Suprapubic skin (tissue), 4 donors: ENCODE measurements around the gene MEIOSIN. TPM values are rescaled to one million over a fixed set of nuclear protein-coding genes. Genes with fewer than 3 reads are reported as not detected.
"Not testable (repeated sequence)": the region's sequence is repeated elsewhere in the genome, so short reads cannot be mapped to it uniquely, and the experiment has no call there.

Source experiments
- DNase-seq, 2 donors: peaks; one replicate each; pipeline ENCODE4 v3.0.0-alpha.2; 2019; ENCODE audit warnings: low spot score in 2 of 2
- H3K27ac ChIP-seq: fragments of 200-600 bp; sonication (generic); one replicate; pipeline ENCODE4 v1.5.1; 2019
- H3K27me3 ChIP-seq: fragments of 200-600 bp; sonication (generic); one replicate; pipeline ENCODE4 v1.5.1; 2019
- H3K36me3 ChIP-seq: fragments of 200-600 bp; sonication (generic); one replicate; pipeline ENCODE4 v1.5.1; 2019
- H3K4me1 ChIP-seq: fragments of 200-600 bp; sonication (generic); one replicate; pipeline ENCODE4 v1.5.1; 2019
- H3K4me3 ChIP-seq: fragments of 200-600 bp; sonication (generic); one replicate; pipeline ENCODE4 v1.5.1; 2019; ENCODE audit warnings: mild to moderate bottlenecking
- H3K9me3 ChIP-seq: fragments of 200-600 bp; sonication (generic); one replicate; pipeline ENCODE4 v1.5.1; 2019
- EP300 ChIP-seq: sonication (generic); formaldehyde crosslinking; IDR thresholded peaks from one replicate; pipeline ENCODE4 v1.6.1; 2017; ENCODE audit warnings: antibody characterized with exemption
- POLR2A ChIP-seq, 2 donors: fragments of 450-650 bp; IDR thresholded peaks; one replicate each; pipeline ENCODE4 v1.6.1; 2017; ENCODE audit warnings: antibody characterized with exemption in 2 of 2, mild to moderate bottlenecking in 2 of 2, moderate library complexity in 2 of 2
- POLR2AphosphoS5 ChIP-seq, 3 donors: sonication (generic); formaldehyde crosslinking; IDR thresholded peaks; one replicate each; pipeline ENCODE4 v1.6.1; 2017; ENCODE audit warnings: antibody characterized with exemption in 3 of 3
- WGBS: methylation state at CpG from one replicate; pipeline ENCODE4 v1.1.5; 2018; 5-methylcytosine and 5-hydroxymethylcytosine counted together
- total RNA-seq, 4 donors: library from RNA; depleted of rRNA; stranded (reverse); fragments of >200 nt; gene quantifications; one replicate each; pipeline ENCODE4 v1.1.0, GENCODE V29; 2016
- TF ChIP-seq, protein P1 (sequence below), 2 donors: fragments of 200-600 bp in 1 of 2; fragments of 450-650 bp in 1 of 2; sonication (generic) in 1 of 2; IDR thresholded peaks; one replicate each; pipeline ENCODE4 v1.5.1; 2016 to 2019; ENCODE audit warnings: antibody characterized with exemption in 2 of 2, mild to moderate bottlenecking in 1 of 2, moderate library complexity in 1 of 2

The MEIOSIN gene
- total RNA-seq, 4 donors from 2014 or later = not detected

- H3K27me3 ChIP-seq = no peaks in the 10 kb centered on the region
- H3K4me3 ChIP-seq = no peak overlapping the region
- H3K27ac ChIP-seq = no peak overlapping the region
- no peak for TF ChIP-seq POLR2AphosphoS5 (IDR thresholded peaks at IDR 0.05)
- TF ChIP-seq, protein P1, sequence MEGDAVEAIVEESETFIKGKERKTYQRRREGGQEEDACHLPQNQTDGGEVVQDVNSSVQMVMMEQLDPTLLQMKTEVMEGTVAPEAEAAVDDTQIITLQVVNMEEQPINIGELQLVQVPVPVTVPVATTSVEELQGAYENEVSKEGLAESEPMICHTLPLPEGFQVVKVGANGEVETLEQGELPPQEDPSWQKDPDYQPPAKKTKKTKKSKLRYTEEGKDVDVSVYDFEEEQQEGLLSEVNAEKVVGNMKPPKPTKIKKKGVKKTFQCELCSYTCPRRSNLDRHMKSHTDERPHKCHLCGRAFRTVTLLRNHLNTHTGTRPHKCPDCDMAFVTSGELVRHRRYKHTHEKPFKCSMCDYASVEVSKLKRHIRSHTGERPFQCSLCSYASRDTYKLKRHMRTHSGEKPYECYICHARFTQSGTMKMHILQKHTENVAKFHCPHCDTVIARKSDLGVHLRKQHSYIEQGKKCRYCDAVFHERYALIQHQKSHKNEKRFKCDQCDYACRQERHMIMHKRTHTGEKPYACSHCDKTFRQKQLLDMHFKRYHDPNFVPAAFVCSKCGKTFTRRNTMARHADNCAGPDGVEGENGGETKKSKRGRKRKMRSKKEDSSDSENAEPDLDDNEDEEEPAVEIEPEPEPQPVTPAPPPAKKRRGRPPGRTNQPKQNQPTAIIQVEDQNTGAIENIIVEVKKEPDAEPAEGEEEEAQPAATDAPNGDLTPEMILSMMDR (IDR thresholded peaks at IDR 0.05) = no peak
- no peak for TF ChIP-seq EP300
- no peak for TF ChIP-seq POLR2A (IDR thresholded peaks at IDR 0.05)
- H3K9me3 ChIP-seq = no peaks in the 10 kb centered on the region
- no peaks in the 10 kb centered on the region for H3K36me3 ChIP-seq
- DNase-seq = no peak
- no peaks in the 10 kb centered on the region for H3K4me1 ChIP-seq
- WGBS = 74% methylated on average over 5 of the region's 5 CpGs
These were observed 14.3 kb downstream of the MEIOSIN start for GRCh38 chr19:45747513-45747912.

DNA sequence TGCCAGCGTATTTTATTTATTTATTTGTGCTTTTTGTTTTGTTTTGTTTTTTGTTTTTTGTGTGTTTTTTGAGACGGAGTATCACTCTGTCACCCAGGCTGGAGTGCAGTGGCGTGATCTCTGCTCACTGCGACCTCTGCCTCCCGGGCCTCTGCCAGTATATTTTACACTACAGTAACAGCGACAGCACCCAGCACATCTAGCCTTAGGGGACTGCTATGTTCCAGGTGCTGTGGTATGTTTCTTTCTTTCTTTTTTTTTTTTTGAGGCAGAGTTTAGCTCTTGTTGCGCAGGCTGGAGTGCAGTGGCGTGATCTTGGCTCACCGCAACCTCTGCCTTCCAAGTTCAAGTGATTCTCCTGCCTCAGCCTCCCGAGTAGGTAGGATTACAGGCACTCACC lies 18.2 kb downstream of the MEIOSIN start:
- DNase-seq, H3K4me3 ChIP-seq, H3K27ac ChIP-seq, H3K27me3 ChIP-seq, H3K4me1 ChIP-seq, H3K9me3 ChIP-seq, H3K36me3 ChIP-seq: not testable (repeated sequence)
- WGBS = 80% methylated on average over 10 of the region's 10 CpGs

- Histone ChIP-seq H3K27ac (no peak overlapping the region), H3K4me3 (no peak overlapping the region), H3K36me3 (no peaks in the 10 kb centered on the region), H3K4me1 (no peaks in the 10 kb centered on the region), H3K27me3 (no peaks in the 10 kb centered on the region), H3K9me3 (no peaks in the 10 kb centered on the region)
- 69% methylated on average over 12 of the region's 12 CpGs for WGBS
- TF ChIP-seq POLR2AphosphoS5 (IDR thresholded peaks at IDR 0.05) = no peak
- no peak for TF ChIP-seq POLR2A (IDR thresholded peaks at IDR 0.05)
- no peak for TF ChIP-seq EP300
- TF ChIP-seq, protein P1 (IDR thresholded peaks at IDR 0.05) = no peak
- DNase-seq = no peak
These were observed 19.4 kb downstream of the MEIOSIN start for GRCh38 chr19:45752639-45753038.

DNA sequence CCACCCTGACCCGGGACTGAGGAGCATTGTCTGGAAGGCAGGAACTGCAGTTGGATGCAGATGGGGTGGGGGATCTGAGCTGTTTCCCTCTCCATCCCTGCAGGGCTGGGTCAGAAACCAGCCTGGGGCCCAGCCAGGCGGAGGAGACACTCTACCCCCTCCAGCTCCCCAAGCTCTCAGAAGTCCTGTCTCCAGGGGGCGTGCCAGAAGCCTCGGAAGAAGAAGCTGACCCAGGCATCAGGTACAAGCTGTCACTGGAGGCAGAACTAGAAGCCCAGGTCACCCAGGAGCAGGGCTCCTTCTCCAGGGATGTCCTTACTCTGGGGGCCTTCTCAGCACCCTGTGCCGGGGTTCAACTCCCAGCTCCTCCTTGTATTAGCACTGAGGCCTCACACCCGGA lies 20.3 kb downstream of the MEIOSIN start:
- H3K36me3 ChIP-seq = no peaks in the 10 kb centered on the region
- DNase-seq = no peak
- H3K27me3 ChIP-seq = no peaks in the 10 kb centered on the region
- WGBS = 83% methylated on average over 3 of the region's 6 CpGs
- TF ChIP-seq POLR2A (IDR thresholded peaks at IDR 0.05) (no peak), EP300 (no peak), POLR2AphosphoS5 (IDR thresholded peaks at IDR 0.05) (no peak)
- TF ChIP-seq, protein P1 (IDR thresholded peaks at IDR 0.05) = no peak
- no peaks in the 10 kb centered on the region for H3K9me3 ChIP-seq
- H3K4me1 ChIP-seq = no peaks in the 10 kb centered on the region
- H3K27ac ChIP-seq = no peak overlapping the region
- no peak overlapping the region for H3K4me3 ChIP-seq

DNA sequence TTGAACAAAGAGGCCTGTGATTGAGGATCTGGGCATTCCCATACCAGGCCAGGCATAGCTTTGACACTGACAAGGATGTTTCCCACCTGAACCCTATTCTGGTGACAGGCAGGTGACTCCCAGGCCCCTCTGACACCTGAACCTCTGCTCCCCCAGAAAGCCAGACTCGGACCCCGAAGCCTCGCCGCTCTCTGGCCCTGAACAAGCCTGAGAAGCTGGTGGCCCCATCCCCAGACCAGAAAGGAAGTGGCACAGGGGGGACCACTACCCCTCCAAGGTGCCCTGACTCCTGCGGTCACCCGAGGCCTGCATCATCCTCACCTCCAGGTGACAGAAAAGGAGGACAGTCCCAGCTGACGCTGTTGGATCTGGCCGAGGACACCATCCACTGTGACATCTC lies 21.1 kb downstream of the MEIOSIN start:
- no peaks in the 10 kb centered on the region for H3K9me3 ChIP-seq
- H3K36me3 ChIP-seq = no peaks in the 10 kb centered on the region
- no peaks in the 10 kb centered on the region for H3K4me1 ChIP-seq
- no peak overlapping the region for H3K27ac ChIP-seq
- 100% methylated on average over 2 of the region's 8 CpGs for WGBS
- no peak overlapping the region for H3K4me3 ChIP-seq
- no peaks in the 10 kb centered on the region for H3K27me3 ChIP-seq
- DNase-seq = no peak
- no peak for TF ChIP-seq EP300

GRCh38 chr19:45757695-45758094 lies 24.5 kb downstream of the MEIOSIN start:
- WGBS = 73% methylated on average over 9 of the region's 9 CpGs
- H3K36me3 ChIP-seq = no peaks in the 10 kb centered on the region
- TF ChIP-seq POLR2AphosphoS5 (IDR thresholded peaks at IDR 0.05) (no peak), EP300 (no peak), POLR2A (IDR thresholded peaks at IDR 0.05) (no peak)
- TF ChIP-seq, protein P1 (IDR thresholded peaks at IDR 0.05) = no peak
- H3K9me3 ChIP-seq = no peaks in the 10 kb centered on the region
- DNase-seq = no peak
- no peak overlapping the region for H3K27ac ChIP-seq
- H3K4me1 ChIP-seq = no peaks in the 10 kb centered on the region
- no peak overlapping the region for H3K4me3 ChIP-seq
- H3K27me3 ChIP-seq = no peaks in the 10 kb centered on the region
